MCF 10A (cell line): ENCODE measurements around the gene PSMC3IP. TPM values are rescaled to one million over a fixed set of nuclear protein-coding genes. Genes with fewer than 3 reads are reported as not detected.
"Not testable (repeated sequence)": the region's sequence is repeated elsewhere in the genome, so short reads cannot be mapped to it uniquely, and the experiment has no call there.

Experiments
- BruUV-seq: library from RNA; stranded (reverse); fragments of 400-500 nt; replicated peaks from 2 replicates; lab custom pipeline; 2021; lab: Mats Ljungman, UMichigan
- CTCF ChIA-PET: fragments of 300-600 bp; sonication (Branson Sonifier 250); formaldehyde crosslinking; extraction: SDS; loops from one replicate; lab custom pipeline; 2021; ENCODE audit warnings: antibody characterized with exemption, inconsistent platforms; lab: Yijun Ruan, JAX
- POLR2A ChIA-PET: fragments of 300-600, 350-650 bp; sonication (Branson Sonifier 250); formaldehyde crosslinking; extraction: SDS; loops from one replicate; lab custom pipeline; 2020; ENCODE audit warnings: antibody characterized with exemption, inconsistent platforms; lab: Yijun Ruan, JAX
- DNase-seq: peaks from one replicate; pipeline ENCODE4 v3.0.0-alpha.2; 2018; ENCODE audit not compliant: unreplicated experiment
- H3K27ac Mint-ChIP-seq: one replicate; pipeline ENCODE4 v1.8.0; 2022; ENCODE audit warnings: mild to moderate bottlenecking, low read depth, mixed read lengths; ENCODE audit not compliant: unreplicated experiment
- H3K27me3 Mint-ChIP-seq: one replicate; pipeline ENCODE4 v1.8.0; 2022; ENCODE audit warnings: mixed read lengths; ENCODE audit not compliant: insufficient read depth, unreplicated experiment
- H3K36me3 Mint-ChIP-seq: one replicate; pipeline ENCODE4 v1.8.0; 2022; ENCODE audit warnings: mild to moderate bottlenecking, moderate library complexity, mixed read lengths; ENCODE audit not compliant: insufficient read depth, unreplicated experiment
- H3K4me1 Mint-ChIP-seq: one replicate; pipeline ENCODE4 v1.8.0; 2022; ENCODE audit warnings: mixed read lengths; ENCODE audit not compliant: insufficient read depth, unreplicated experiment
- H3K4me3 Mint-ChIP-seq: one replicate; pipeline ENCODE4 v1.8.0; 2022; ENCODE audit warnings: mild to moderate bottlenecking, moderate library complexity, mixed read lengths; ENCODE audit not compliant: unreplicated experiment
- H3K9me3 Mint-ChIP-seq: one replicate; pipeline ENCODE4 v1.8.0; 2022; ENCODE audit warnings: mixed read lengths; ENCODE audit not compliant: unreplicated experiment
- CTCF ChIP-seq: fragments of 200-600 bp; IDR thresholded peaks from one replicate; pipeline ENCODE4 v1.8.0; 2022; ENCODE audit warnings: antibody characterized with exemption, mild to moderate bottlenecking; ENCODE audit not compliant: unreplicated experiment
- intact Hi-C: fragments of 100-400 bp; cut with micrococcal nuclease; formaldehyde crosslinking; loops from 2 replicates; pipeline ENCODE4 v1.14.1; 2022
- total RNA-seq: library from RNA; stranded (reverse); gene quantifications from 2 replicates; pipeline ENCODE4 v1.2.3, GENCODE V29; 2022

PSMC3IP gene
- total RNA-seq, 1 experiment from 2014 or later: 12.0 TPM

GRCh38 chr17:42612013-42612412 lies 34.5 kb upstream of the PSMC3IP start:
- Mint-ChIP-seq H3K27me3 (no peaks in the 10 kb centered on the region), H3K9me3 (no peaks in the 10 kb centered on the region), H3K4me3 (no peak overlapping the region), H3K36me3 (peaks cover 38% of the 10 kb centered on the region), H3K27ac (peak overlapping the region; percentile 46), H3K4me1 (no peaks in the 10 kb centered on the region)
- no peak for DNase-seq
- BruUV-seq: no TSS peak
- no peak for TF ChIP-seq CTCF
- intact Hi-C loops: no loop called here
- POLR2A ChIA-PET: interaction anchor here (0.9 to 1.7 kb wide), 2 partner anchors 34 to 67 kb away, joined by 3 to 5 read pairs; no protein-coding TSS in a partner anchor
- CTCF ChIA-PET: interaction anchor here (1.4 to 2.5 kb wide), 2 partner anchors 34 to 63 kb away, joined by 4 to 14 read pairs; no protein-coding TSS in a partner anchor

- CTCF ChIA-PET: interaction anchor here (0.7 to 2.6 kb wide), 7 partner anchors 9 to 75 kb away, joined by 3 to 14 read pairs (median 4); no protein-coding TSS in a partner anchor
- Mint-ChIP-seq H3K27ac (peak overlapping the region; percentile 91), H3K36me3 (peaks cover 35% of the 10 kb centered on the region), H3K4me3 (peak overlapping the region; percentile 99)
- intact Hi-C loops: loop anchor here (5.0 kb wide), 1 partner anchor 67 kb away; the partner anchor contains the start of gene PLEKHH3
- DNase-seq, H3K4me1 Mint-ChIP-seq, H3K9me3 Mint-ChIP-seq, H3K27me3 Mint-ChIP-seq: not testable (repeated sequence)
- POLR2A ChIA-PET: interaction anchor here (0.7 to 6.9 kb wide), 30 partner anchors 10 to 1716 kb away, joined by 3 to 158 read pairs (median 7); partner anchors contain the start of genes CAVIN1, CCR10, CNTNAP1 and MLX
- BruUV-seq: TSS peak; percentile 45
Observed at GRCh38 chr17:42609814-42610801, 32.6 kb upstream of the PSMC3IP start.

- Mint-ChIP-seq H3K27ac (peak within 1 kb of the TSS; percentile 91), H3K36me3 (peaks cover 34% of the 10 kb centered on the region), H3K4me3 (peak within 1 kb of the TSS; percentile 99), H3K4me1 (peaks cover 13% of the 10 kb centered on the region), H3K9me3 (no peaks in the 10 kb centered on the region), H3K27me3 (no peaks in the 10 kb centered on the region)
- ChIA-PET POLR2A (interaction anchor here (0.6 to 6.9 kb wide), 38 partner anchors 10 to 1716 kb away, joined by 3 to 158 read pairs (median 6); partner anchors contain the start of genes BECN1, CAVIN1, CCR10 and CNTNAP1), CTCF (interaction anchor here (0.5 to 2.6 kb wide), 11 partner anchors 9 to 724 kb away, joined by 3 to 18 read pairs (median 4); partner anchors contain the start of gene PSMC3IP)
- no TSS peak for BruUV-seq
- intact Hi-C loops: loop anchor here (5.0 kb wide), 1 partner anchor 68 kb away; the partner anchor contains the start of gene PLEKHH3
- TF ChIP-seq CTCF: peak; percentile 34
- peak; percentile 99 for DNase-seq
Observed at GRCh38 chr17:42609182-42609813, 31.8 kb upstream of the PSMC3IP start, which contains the start of the genes RETREG3 and TUBG1. TSS of gene RETREG3 (minus strand) at chr17:42609374. CDS start at chr17:42609324, 50 bp downstream. TSS of gene TUBG1 (plus strand) at chr17:42609683. CDS start at chr17:42609738, 55 bp downstream.
